ENCODE measurements around the gene MXRA7.
"Not testable (repeated sequence)": the region's sequence is repeated elsewhere in the genome, so short reads cannot be mapped to it uniquely, and the experiment has no call there.

MXRA7 gene

DNA sequence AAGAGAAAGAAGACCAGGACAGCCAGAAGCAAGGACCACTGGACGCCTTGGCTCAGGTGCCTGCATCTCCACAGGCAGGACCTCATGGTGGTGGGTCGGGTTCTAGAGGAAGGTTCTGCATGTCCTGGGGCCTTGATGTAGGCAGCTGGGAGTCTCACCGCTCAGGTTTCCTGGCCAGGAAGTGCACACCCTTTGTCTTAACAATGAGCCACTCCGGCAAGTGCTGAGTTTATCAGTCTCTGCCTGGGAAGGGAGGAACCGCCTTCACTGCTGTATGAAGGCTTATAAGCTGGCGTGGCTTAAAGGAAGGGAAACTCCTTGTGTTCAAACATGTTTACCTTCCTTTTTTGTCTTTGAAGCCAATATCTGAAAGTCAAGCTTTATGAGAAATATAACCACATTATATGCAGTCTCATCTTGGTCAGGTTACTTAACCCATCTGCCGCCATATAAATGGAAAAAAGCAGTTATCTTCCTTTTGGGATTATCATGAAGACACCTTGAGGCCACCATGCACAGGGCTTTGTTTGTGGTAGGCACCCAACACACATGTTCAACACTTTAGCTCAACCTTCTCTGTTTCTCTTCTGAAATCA lies 67.1 kb downstream of the MXRA7 start, which contains the start of gene ST6GALNAC1:
Gene ST6GALNAC1 (minus strand): TSS at position 205 of the 596 bp plus-strand sequence. CDS start 119 bp downstream, at position 86.
- no peak for DNase-seq (ENCODE audit: low spot score)

DNA sequence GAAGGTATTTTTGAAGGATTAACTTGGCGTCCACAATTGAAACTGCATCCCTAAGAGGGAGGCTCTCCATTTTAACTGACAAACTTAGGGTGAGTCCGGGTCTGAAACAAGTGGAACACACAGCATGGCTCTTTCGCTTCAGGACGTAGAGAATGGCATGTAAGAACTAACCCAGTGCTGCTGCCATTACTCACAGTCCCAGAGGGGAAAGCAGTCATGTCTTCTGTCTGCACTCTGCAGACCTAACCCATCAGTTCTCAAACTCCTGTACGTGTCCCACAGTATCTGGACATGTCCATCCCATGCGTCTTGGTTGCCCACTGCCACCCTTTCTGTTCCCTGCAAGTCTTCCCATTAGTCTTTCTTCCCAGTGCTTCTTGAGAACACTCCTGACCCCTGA lies 67.8 kb downstream of the MXRA7 start:
- DNase-seq (ENCODE audit: low spot score) = no peak

DNA sequence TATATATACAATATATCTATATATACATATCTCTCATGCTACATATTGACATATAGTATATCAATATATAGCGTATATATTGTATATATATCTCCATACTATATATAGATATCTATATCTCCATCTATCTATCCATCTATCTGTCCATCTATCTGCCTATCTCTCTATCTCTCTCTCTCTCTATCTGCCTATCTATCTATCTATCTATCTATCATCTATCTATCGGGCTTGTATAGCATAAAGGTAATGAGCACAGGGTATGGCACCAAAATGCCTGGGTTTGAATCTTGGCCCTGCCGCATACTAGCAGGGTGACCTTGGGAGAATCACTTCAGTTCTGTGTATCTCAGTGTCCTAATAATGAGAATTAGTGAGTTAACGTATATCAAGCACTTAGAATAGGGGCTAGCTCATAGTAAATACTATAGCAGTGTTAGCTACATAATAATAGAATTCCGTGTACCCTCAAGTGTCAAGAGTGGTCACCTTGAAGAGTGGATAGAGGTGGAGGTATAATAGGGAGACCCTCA lies 68.7 kb downstream of the MXRA7 start:
- no peak for DNase-seq (ENCODE audit: low spot score)

DNA sequence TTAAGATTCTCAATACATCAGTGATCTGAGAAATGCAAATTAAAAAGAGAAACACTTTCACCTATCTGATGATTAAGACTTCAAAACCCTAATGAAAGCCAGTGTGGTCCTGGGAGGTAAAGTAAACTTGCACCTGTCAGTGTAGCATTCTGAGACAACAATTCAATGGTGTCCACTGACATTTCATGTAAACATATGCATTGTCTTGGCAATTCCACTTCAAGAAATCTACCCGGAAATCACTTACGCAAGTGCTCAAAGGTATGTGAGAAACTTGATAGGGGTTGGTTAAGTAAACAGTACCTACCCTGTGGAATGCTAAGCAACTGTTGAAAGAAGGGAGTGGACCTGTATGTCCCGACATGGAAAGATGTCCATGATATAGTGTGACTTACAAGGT lies 69.3 kb downstream of the MXRA7 start:
- no peak for DNase-seq (ENCODE audit: low spot score)

DNA sequence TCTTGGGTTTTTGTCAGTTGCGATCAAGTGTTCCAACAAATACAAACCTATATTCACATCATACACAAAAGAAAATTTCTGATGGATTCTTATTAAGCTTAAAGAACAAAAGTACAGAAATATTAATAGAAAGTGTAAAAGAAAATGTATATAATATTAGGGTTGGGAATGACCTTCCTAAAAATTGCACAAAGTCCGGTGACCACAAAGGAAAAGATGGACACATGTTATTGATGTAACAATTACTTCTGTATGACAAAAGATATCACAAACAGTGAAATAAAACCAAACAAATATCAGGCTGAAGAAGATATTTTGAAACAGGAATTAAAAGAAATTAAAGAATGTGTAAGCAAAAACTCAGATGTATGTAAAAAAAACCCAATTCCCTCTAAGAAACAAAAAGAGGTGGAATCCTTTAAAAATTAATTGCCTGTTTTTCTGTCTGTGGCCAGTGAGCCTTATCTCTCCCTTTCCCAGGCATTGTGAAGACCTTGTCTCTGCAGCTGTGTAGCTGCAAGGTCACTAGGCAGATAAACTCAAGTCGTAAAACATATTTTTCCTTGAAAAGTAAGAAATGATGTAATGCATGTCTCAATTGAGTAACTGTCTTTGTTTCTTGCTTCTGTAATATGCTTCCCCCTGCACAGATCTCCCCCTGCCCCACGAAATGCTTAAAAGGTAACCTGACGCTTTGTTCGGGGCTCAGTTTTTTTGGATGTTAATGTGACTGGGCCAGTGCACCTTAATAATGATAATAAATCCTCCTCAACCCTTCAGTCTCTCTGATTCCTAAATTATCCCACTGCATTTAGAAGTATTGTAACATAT lies 70.0 kb downstream of the MXRA7 start:
- no peak for DNase-seq (ENCODE audit: low spot score)

DNA sequence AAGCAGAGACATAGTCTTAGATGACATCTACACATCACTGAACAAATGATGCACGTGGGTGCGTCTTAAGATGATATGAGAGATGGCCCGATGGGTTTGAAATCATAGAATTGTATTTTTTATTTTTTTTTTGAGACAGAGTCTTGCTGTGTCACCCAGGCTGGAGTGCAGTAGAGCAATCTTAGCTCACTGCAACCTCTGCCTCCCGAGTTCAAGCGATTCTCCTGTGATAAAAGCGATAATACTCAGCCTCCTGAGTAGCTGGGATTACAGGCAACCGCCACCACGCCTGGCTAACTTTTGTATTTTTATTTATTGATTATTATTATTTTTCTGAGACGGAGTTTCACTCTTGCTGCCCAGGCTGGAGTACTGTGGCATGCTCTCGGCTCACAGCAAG lies 72.5 kb downstream of the MXRA7 start:
- DNase-seq (ENCODE audit: low spot score) = no peak

DNA sequence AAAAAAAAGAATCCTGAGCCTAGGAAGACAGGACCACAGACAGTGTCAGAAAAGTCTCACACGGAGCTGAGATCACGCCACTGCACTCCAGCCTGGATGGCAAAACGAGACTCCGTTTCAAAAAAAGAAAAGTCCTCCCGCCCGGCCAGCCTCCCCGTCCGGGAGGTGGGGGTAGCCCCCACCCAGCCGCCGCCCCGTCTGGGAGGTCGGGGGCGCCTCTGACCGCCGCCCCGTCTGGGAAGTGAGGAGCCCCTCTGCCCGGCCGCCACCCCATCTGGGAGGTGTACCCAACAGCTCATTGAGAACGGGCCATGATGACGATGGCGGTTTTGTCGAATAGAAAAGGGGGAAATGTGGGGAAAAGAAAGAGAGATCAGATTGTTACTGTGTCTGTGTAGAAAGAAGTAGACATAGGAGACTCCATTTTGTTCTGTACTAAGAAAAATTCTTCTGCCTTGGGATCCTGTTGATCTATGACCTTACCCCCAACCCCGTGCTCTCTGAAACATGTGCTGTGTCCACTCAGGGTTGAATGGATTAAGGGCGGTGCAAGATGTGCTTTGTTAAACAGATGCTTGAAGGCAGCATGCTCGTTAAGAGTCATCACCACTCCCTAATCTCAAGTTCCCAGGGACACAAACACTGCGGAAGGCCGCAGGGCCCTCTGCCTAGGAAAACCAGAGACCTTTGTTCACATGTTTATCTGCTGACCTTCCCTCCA lies 74.1 kb downstream of the MXRA7 start:
- not testable (repeated sequence) for DNase-seq (ENCODE audit: low spot score)

DNA sequence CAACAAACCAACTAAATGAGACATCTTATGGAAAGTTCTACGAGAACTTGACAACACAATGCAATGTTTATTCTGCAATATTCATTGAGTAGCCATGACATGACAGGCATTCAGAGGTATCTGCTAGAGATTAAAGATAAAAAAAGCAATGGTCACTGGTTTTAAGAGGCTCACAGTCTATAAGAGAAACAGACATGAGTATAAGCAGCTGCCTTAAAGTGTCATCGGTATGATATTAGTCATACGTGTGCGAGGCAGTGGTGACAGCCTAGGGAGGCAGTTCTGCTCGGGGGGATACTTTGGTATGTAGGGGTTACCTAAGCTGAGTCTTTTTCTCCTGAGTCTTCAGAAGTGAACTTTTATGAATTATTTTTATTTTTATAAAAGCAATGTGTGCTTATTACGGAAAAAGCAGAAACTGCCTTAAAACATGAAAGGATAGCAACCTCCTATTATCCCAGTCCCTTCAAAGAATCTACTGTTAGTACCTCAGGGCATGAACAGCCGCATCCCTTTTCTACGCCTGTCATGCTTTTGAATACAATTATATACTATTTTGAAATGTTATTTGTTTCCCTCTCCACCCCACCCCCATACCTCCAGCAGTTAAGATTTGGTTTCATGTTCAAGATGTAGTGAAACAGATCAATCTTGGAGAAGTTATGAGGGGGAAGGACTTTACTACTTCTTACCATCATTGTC lies 75.0 kb downstream of the MXRA7 start:
- DNase-seq (ENCODE audit: low spot score) = peak; percentile 86

DNA sequence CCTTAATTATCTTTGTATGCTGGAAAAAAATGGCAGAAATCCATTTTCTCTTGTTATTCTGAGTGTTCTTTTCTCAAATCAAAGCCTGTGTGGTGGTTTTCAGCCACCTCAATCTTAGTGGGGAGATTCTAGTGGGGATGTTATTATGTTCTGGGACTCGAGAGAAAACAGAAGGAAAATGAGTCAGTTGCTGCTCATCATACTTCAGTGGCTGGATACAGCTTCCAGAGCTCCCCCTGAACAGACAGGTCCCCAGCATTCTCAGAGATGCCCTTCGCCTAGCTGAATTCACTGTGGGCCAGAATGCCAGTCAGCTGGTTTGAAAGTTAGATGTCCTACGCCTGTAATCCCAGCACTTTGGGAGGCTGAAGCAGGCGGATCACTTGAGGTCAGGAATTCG lies 75.7 kb downstream of the MXRA7 start:
- DNase-seq (ENCODE audit: low spot score) = peak; percentile 72

DNA sequence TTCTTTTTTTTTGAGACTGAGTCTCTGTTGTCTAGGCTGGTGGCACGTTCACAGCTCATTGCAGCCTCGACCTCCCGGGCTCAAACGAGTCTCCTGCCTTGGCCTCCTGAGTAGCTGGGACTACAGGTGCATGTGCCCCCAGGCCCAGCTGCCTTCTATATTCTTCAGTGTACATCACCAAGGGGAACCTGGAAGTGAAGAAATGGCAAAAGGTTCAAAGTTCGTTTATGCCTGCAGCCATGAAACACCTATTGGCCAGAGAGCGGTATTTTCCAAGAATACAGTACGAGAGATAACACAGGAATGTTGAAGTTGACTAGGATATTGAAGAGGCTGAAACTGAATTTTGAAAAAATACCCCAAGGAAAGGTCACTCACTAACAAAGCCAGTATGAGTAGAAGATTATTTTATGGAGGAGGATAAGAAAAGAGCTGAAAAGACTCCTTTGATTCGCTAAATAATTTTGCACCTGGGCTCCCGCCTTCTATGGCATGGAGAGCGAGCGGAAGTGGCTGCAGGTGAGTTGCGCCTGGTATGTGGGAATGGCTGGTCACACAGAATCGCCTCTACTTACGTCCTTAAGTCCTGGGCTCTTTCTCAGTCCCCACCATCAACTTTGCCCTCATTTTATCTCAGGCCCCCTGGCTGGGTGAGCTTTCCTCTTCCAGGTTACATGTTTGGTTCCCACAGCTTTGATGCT lies 77.0 kb downstream of the MXRA7 start:
- no peak for DNase-seq (ENCODE audit: low spot score)

DNA sequence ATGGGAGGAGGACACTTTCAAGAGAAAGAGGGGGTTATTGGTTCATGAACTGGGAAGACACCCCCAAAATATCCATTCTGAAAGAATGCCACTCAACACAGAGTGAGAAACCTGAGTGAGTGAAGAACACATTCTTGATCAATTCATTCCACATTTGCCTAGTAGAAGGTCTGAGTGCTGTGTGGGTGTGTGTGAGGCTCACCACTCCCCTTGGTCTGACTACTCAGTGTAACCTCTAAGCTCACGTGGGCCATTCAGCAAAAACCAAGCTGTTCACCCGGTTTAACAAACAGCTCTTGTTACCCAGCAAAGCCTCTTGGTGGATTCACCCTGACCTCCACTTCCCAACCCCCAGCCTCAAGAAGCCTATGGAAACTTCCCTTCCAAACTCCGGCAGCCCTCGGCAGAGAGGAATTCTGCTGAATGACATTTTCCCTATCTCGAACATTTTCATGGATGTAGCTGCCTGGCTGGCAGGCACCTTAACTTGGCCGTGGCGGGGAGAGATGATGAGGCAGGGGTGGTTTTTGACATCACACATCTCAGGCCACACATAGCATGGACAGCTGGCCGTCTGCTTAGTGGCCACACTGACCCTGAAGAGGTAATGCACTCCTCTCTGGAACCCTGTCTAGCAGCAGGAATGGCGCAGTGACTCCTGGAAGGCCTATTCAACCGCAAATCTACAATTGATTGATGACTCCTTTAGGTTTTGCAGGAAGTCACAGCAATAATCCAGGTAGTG lies 78.8 kb downstream of the MXRA7 start:
- DNase-seq (ENCODE audit: low spot score) = no peak

DNA sequence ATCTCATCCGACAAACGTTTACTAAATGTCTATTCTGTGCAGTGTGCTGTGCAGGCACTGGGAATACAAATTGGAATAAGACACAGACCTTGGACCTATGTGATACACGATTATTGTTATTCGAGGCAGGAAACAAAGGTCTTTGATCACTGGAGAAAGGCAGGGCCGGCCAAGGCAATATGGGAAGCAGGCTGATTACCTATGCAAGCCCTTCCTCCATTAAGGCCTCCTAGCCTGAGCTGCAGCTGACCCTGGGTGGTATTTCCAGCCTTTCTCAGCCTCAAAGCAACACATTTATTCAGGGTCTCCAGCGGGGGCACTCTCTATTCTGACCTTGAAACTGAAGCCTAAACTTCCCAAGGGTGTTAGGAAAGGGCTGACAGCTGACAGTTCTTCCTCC lies 80.6 kb downstream of the MXRA7 start:
- DNase-seq (ENCODE audit: low spot score) = no peak
